HG02642 (cell line): Measurements from ENCODE around the gene DNAJC1.

ENCODE experiments used
- ATAC-seq: cut with Tn5 transposase; IDR thresholded peaks from one replicate; pipeline ENCODE4 v1.9.1; 2021; ENCODE audit warnings: mild to moderate bottlenecking; ENCODE audit not compliant: unreplicated experiment, poor library complexity

The DNAJC1 gene

GRCh38 chr10:22010973-22011408 is 7.5 kb upstream of the DNAJC1 start:
- no peak for ATAC-seq

- no peak for ATAC-seq
Observed at GRCh38 chr10:22010539-22010938, 7.0 kb upstream of the DNAJC1 start.

GRCh38 chr10:22006379-22006884 is 2.9 kb upstream of the DNAJC1 start:
- no peak for ATAC-seq

GRCh38 chr10:22005763-22006162 is 2.2 kb upstream of the DNAJC1 start:
- ATAC-seq = no peak

- ATAC-seq = no peak
Observed at GRCh38 chr10:22003964-22004281, 393 bp upstream of the DNAJC1 start.

GRCh38 chr10:22002591-22003176 is 846 bp downstream of the DNAJC1 start:
- peak; percentile 18 for ATAC-seq

- ATAC-seq = no peak
Observed at GRCh38 chr10:21995557-21995956, 8.0 kb downstream of the DNAJC1 start.

- no peak for ATAC-seq
Observed at GRCh38 chr10:21993360-21994001, 10.0 kb downstream of the DNAJC1 start.

- no peak for ATAC-seq
Observed at GRCh38 chr10:21991785-21992184, 11.7 kb downstream of the DNAJC1 start.

GRCh38 chr10:21990449-21990848 is 13.1 kb downstream of the DNAJC1 start:
- no peak for ATAC-seq

- peak; percentile 90 for ATAC-seq
Observed at GRCh38 chr10:21989453-21990154, 13.9 kb downstream of the DNAJC1 start.

- no peak for ATAC-seq
Observed at GRCh38 chr10:21985541-21985940, 18.0 kb downstream of the DNAJC1 start.

GRCh38 chr10:21981118-21981517 is 22.4 kb downstream of the DNAJC1 start:
- no peak for ATAC-seq

GRCh38 chr10:21980691-21981090 is 22.8 kb downstream of the DNAJC1 start:
- no peak for ATAC-seq

GRCh38 chr10:21978191-21978862 is 25.2 kb downstream of the DNAJC1 start:
- no peak for ATAC-seq

- no peak for ATAC-seq
Observed at GRCh38 chr10:21976739-21977138, 26.8 kb downstream of the DNAJC1 start.

- ATAC-seq = no peak
Observed at GRCh38 chr10:21976280-21976679, 27.2 kb downstream of the DNAJC1 start.

- no peak for ATAC-seq
Observed at GRCh38 chr10:21975378-21975990, 28.0 kb downstream of the DNAJC1 start.

GRCh38 chr10:21972584-21972983 is 30.9 kb downstream of the DNAJC1 start:
- ATAC-seq = no peak
